K562 (cell line): Measurements from ENCODE around the gene BCAS3. TPM values are rescaled to one million over a fixed set of nuclear protein-coding genes. Genes with fewer than 3 reads are reported as not detected.

ENCODE experiments used
- ATAC-seq: fragments of 200-7000 bp; cut with Tn5 transposase; 3 replicates; pipeline ENCODE4 v1.9.1; 2020; ENCODE audit warnings: moderate library complexity
- BruUV-seq: library from RNA; stranded (reverse); fragments of 400-500 nt; replicated peaks from 2 replicates; lab custom pipeline; 2021; lab: Mats Ljungman, UMichigan
- CTCF ChIA-PET: fragments of 300-600 bp; formaldehyde crosslinking; extraction: SDS; loops from one replicate; lab custom pipeline; 2021; ENCODE audit warnings: low intra/inter-chr PET ratio; lab: Yijun Ruan, JAX
- POLR2A ChIA-PET: fragments of 300-600, 350-650 bp; sonication (Branson Sonifier 250); formaldehyde crosslinking; extraction: SDS; loops from one replicate; lab custom pipeline; 2021; ENCODE audit warnings: antibody characterized with exemption, inconsistent platforms; lab: Yijun Ruan, JAX
- DNase-seq, 4 experiments: peaks; one replicate each; pipeline versions ENCODE4 v3.0.0 to v3.0.0-alpha.2; 2011 to 2018; ENCODE audit warnings: low spot score in 3 of 4, mixed read lengths in 3 of 4; ENCODE audit errors: extremely low read depth in 1 of 4
- FAIRE-seq: peaks from 2 replicates; lab custom pipeline; 2011; peaks lifted over from hg19 to GRCh38; lab: Jason Lieb, UNC
- H2AFZ ChIP-seq: 2 replicates; pipeline ENCODE4 v1.6.0; 2011; ENCODE audit warnings: low read depth, low read length, control low read depth, inconsistent platforms
- H3K27ac ChIP-seq: fragments of 200-600 bp; 3 replicates; pipeline ENCODE4 v1.8.0; 2011; ENCODE audit warnings: low read depth, mild to moderate bottlenecking, control low read depth, inconsistent platforms, low read length, moderate library complexity, mixed read lengths; ENCODE audit errors: extremely low read depth
- H3K27me3 ChIP-seq, 2 experiments: fragments of 300-600 bp in 1 of 2; 2 replicates in 1 of 2; 3 replicates in 1 of 2; pipeline versions ENCODE4 v1.6.0 to v1.8.0; 2011; ENCODE audit warnings: inconsistent platforms in 2 of 2, low read length in 2 of 2, mild to moderate bottlenecking in 1 of 2, mixed read lengths in 1 of 2, moderate library complexity in 1 of 2; ENCODE audit not compliant: control insufficient read depth in 2 of 2, insufficient read depth in 2 of 2
- H3K36me3 ChIP-seq: fragments of 300-600 bp; 3 replicates; pipeline ENCODE4 v1.8.0; 2011; ENCODE audit warnings: mild to moderate bottlenecking, low read length, inconsistent platforms; ENCODE audit not compliant: control insufficient read depth, insufficient read depth
- H3K4me1 ChIP-seq, 2 experiments: fragments of 200-600 bp in 1 of 2; replicated peaks in 1 of 2; 2 replicates in 1 of 2; 3 replicates in 1 of 2; pipeline versions ENCODE4 v1.5.1 to v1.8.0; 2011; ENCODE audit warnings: inconsistent platforms in 2 of 2, low read length in 2 of 2, mild to moderate bottlenecking in 1 of 2, mixed read lengths in 1 of 2, moderate library complexity in 1 of 2; ENCODE audit not compliant: control insufficient read depth in 2 of 2, insufficient read depth in 2 of 2
- H3K4me2 ChIP-seq: 2 replicates; pipeline ENCODE4 v1.6.1; 2011; ENCODE audit warnings: low read length, control low read depth, inconsistent platforms, mixed read lengths; ENCODE audit not compliant: insufficient read depth
- H3K4me3 ChIP-seq: fragments of 200-600 bp; sonication (generic), shearing (Covaris generic); 2 replicates; pipeline ENCODE4 v1.5.1; 2016; ENCODE audit warnings: control low read depth, inconsistent platforms
- H3K79me2 ChIP-seq: fragments of 200-600 bp; 3 replicates; pipeline ENCODE4 v1.8.0; 2011; ENCODE audit warnings: low read length, inconsistent platforms; ENCODE audit not compliant: control insufficient read depth, insufficient read depth
- H3K9ac ChIP-seq, 2 experiments: 2 replicates each; pipeline versions ENCODE4 v1.6.0 to v1.6.1; 2011; ENCODE audit warnings: low read depth in 2 of 2, low read length in 2 of 2, control low read depth in 1 of 2, inconsistent platforms in 1 of 2, mild to moderate bottlenecking in 1 of 2, mixed read lengths in 1 of 2; ENCODE audit not compliant: insufficient read depth in 1 of 2
- H3K9me1 ChIP-seq: one replicate; pipeline ENCODE4 v1.6.0; 2011; ENCODE audit warnings: inconsistent platforms, mild to moderate bottlenecking, low read length, moderate library complexity; ENCODE audit not compliant: control insufficient read depth, insufficient read depth
- H3K9me3 ChIP-seq: replicated peaks from 2 replicates; pipeline ENCODE4 v1.5.1; 2011; ENCODE audit warnings: low read depth, low read length, inconsistent platforms; ENCODE audit not compliant: control insufficient read depth, insufficient read depth
- H4K20me1 ChIP-seq: replicated peaks from 2 replicates; pipeline ENCODE4 v1.6.1; 2011; ENCODE audit warnings: low read length, inconsistent platforms, mixed read lengths; ENCODE audit not compliant: control insufficient read depth, insufficient read depth
- ATF2 ChIP-seq: sonication (generic); formaldehyde crosslinking; IDR thresholded peaks from 2 replicates; pipeline ENCODE4 v1.8.1; 2022; ENCODE audit warnings: missing genetic modification reagents
- FOS ChIP-seq: IDR thresholded peaks from 3 replicates; pipeline ENCODE4 v1.6.1; 2011; ENCODE audit not compliant: insufficient read length; ENCODE audit errors: extremely low read depth
- NFATC3 ChIP-seq: fragments of 450-650 bp; IDR thresholded peaks from 2 replicates; pipeline ENCODE4 v1.6.1; 2017; ENCODE audit warnings: mild to moderate bottlenecking
- PHF21A ChIP-seq: fragments of 450-650 bp; IDR thresholded peaks from 2 replicates; pipeline ENCODE4 v1.6.1; 2017; ENCODE audit warnings: low read depth, borderline replicate concordance
- PPARD ChIP-seq: fragments of 250-450 bp; sonication (Bioruptor Pico); IDR thresholded peaks from 2 replicates; pipeline ENCODE4 v1.8.0; 2022; ENCODE audit warnings: inconsistent platforms, mild to moderate bottlenecking, moderate library complexity
- SIRT6 ChIP-seq: IDR thresholded peaks from one replicate; pipeline ENCODE4 v1.6.1; 2012; ENCODE audit warnings: low read depth, mild to moderate bottlenecking, control low read depth, inconsistent platforms, low read length, moderate library complexity
- ZBTB49 ChIP-seq: sonication (generic); formaldehyde crosslinking; IDR thresholded peaks from 2 replicates; pipeline ENCODE4 v1.8.0; 2022; ENCODE audit warnings: missing genetic modification reagents, mild to moderate bottlenecking, borderline replicate concordance
- ZKSCAN3 ChIP-seq: fragments of 250-450 bp; sonication (Bioruptor Pico); IDR thresholded peaks from 2 replicates; pipeline ENCODE4 v1.4.0; 2020
- ZNF253 ChIP-seq: fragments of 250-450 bp; sonication (Bioruptor Pico); conservative IDR thresholded peaks from 2 replicates; pipeline ENCODE4 v1.6.1; 2021; ENCODE audit warnings: mild to moderate bottlenecking
- ZNF592 ChIP-seq: fragments of 450-650 bp; IDR thresholded peaks from 2 replicates; pipeline ENCODE4 v1.6.1; 2017; ENCODE audit warnings: antibody characterized with exemption, mild to moderate bottlenecking
- WGBS: fragments of 100-300 bp; shearing (Covaris generic); methylation state at CpG from one replicate; pipeline ENCODE4 v1.1.6; 2016; ENCODE audit warnings: low coverage, mixed read lengths; ENCODE audit not compliant: insufficient coverage; ENCODE audit errors: missing lambda C conversion rate; 5-methylcytosine and 5-hydroxymethylcytosine counted together
- in situ Hi-C: fragments of 300-500 bp; cut with MboI; formaldehyde crosslinking; loops from 4 replicates; pipeline ENCODE4 v1.15.0; 2018; ENCODE audit warnings: inconsistent platforms, mixed read lengths
- intact Hi-C: fragments of 100-400 bp; cut with micrococcal nuclease; formaldehyde crosslinking; loops from 2 replicates; pipeline ENCODE4 v1.14.2; 2022
- polyA plus RNA-seq, 8 experiments: library from polyadenylated mRNA; depleted of rRNA in 4 of 8; stranded (reverse) in 5 of 8; unstranded in 3 of 8; fragments of >200 nt; fragmentation: Nextera tagmentation in 2 of 8; fragmentation: Illumina TruSeq in 1 of 8; extraction: Ambion mirVana in 2 of 8; extraction: Trizol in 1 of 8; gene quantifications; 2 replicates each; pipeline versions ENCODE4 v1.2.1 to v1.2.3, GENCODE V29; 2011 to 2014; ENCODE audit warnings: inconsistent platforms in 1 of 8, missing spikeins in 1 of 8
- total RNA-seq, 7 experiments: library from RNA; depleted of rRNA in 6 of 7; stranded (reverse); fragments of >200 nt in 6 of 7; fragmentation: Illumina TruSeq in 2 of 7; extraction: Trizol in 2 of 7; gene quantifications; 2 replicates each; pipeline versions ENCODE4 v1.2.1 to v1.2.3, GENCODE V29; 2011 to 2021; ENCODE audit warnings: low replicate concordance in 1 of 7
- TF ChIP-seq, protein P1 (sequence below): IDR thresholded peaks from 2 replicates; pipeline ENCODE4 v1.6.1; 2014; ENCODE audit warnings: antibody characterized with exemption

Gene BCAS3
- total and polyA plus RNA-seq, 9 of the 15 experiments (the other 6 are each of a cell fraction or from before 2014, with no cell fraction given) = 1.9 to 5.5 (median 3.5) TPM

DNA sequence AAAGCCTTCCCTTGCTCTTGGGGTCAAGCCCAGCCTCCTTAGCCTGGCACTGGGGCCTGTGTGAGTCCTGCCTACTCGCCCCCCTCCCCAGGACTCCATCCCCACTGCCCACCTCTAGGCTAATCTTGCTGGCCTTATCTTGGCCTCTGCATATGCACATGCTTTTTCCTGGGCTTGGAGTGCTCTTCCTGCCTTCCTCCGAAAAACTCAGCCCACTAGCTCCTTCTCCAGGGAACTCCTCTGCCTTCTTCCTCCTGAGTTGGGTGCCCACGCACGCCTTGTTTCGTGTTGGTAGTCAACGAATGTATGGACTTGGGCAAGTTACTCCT, 738.5 kb downstream of the BCAS3 start:
- no peak for ATAC-seq
- Histone ChIP-seq H3K9me1 (no peaks in the 10 kb centered on the region), H2AFZ (peak overlapping the region; percentile 85), H3K9me3 (no peaks in the 10 kb centered on the region), H3K4me1 (peaks cover 0 to 28% of the 10 kb centered on the region in 2 experiments; a peak in 4 of 5 replicates), H3K27me3 (peaks cover 3 to 17% of the 10 kb centered on the region in 2 experiments; a peak in 4 of 5 replicates), H4K20me1 (no peaks in the 10 kb centered on the region), H3K36me3 (no peaks in the 10 kb centered on the region), H3K4me2 (no peak overlapping the region), H3K27ac (no peak overlapping the region), H3K79me2 (no peaks in the 10 kb centered on the region), H3K9ac (no peak overlapping the region), H3K4me3 (no peak overlapping the region)
- DNase-seq = peak in 2 of 4 experiments; percentile 2 to 3
- intact Hi-C loops (loop anchor here (5.0 to 10.0 kb wide), 2 partner anchors 419 to 691 kb away; no protein-coding TSS in a partner anchor), in situ Hi-C loops (no loop called here)
- POLR2A ChIA-PET = interaction anchor here (0.6 kb wide), 2 partner anchors 160 to 277 kb away, joined by 4 read pairs; no protein-coding TSS in a partner anchor
- CTCF ChIA-PET = interaction anchor here (0.8 kb wide), 1 partner anchor 421 kb away, joined by 5 read pairs; no protein-coding TSS in a partner anchor
- 75% methylated on average over 6 of the region's 6 CpGs for WGBS
- no peak for FAIRE-seq
- BruUV-seq = no TSS peak
- no peak for TF ChIP-seq ZBTB49 (CRISPR knock-in tag)
- no peak for TF ChIP-seq PHF21A
- TF ChIP-seq SIRT6 = no peak
- TF ChIP-seq ZNF592 = no peak
- TF ChIP-seq FOS = no peak
- TF ChIP-seq, protein P1, sequence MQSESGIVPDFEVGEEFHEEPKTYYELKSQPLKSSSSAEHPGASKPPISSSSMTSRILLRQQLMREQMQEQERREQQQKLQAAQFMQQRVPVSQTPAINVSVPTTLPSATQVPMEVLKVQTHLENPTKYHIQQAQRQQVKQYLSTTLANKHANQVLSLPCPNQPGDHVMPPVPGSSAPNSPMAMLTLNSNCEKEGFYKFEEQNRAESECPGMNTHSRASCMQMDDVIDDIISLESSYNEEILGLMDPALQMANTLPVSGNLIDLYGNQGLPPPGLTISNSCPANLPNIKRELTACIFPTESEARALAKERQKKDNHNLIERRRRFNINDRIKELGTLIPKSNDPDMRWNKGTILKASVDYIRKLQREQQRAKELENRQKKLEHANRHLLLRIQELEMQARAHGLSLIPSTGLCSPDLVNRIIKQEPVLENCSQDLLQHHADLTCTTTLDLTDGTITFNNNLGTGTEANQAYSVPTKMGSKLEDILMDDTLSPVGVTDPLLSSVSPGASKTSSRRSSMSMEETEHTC = no peak
- no peak for TF ChIP-seq ZKSCAN3 (CRISPR knock-in tag)
- TF ChIP-seq ATF2 = no peak
- no peak for TF ChIP-seq PPARD (CRISPR knock-in tag)
- no peak for TF ChIP-seq NFATC3
- TF ChIP-seq ZNF253 = no peak
